ENCODE results near the gene LAMA2. TPM values are rescaled to one million over a fixed set of nuclear protein-coding genes. Genes with fewer than 3 reads are reported as not detected.

LAMA2 gene
- polyA plus RNA-seq, 1 of the 3 experiments (the other 2 are of a cell fraction), result 0.92 TPM

DNA sequence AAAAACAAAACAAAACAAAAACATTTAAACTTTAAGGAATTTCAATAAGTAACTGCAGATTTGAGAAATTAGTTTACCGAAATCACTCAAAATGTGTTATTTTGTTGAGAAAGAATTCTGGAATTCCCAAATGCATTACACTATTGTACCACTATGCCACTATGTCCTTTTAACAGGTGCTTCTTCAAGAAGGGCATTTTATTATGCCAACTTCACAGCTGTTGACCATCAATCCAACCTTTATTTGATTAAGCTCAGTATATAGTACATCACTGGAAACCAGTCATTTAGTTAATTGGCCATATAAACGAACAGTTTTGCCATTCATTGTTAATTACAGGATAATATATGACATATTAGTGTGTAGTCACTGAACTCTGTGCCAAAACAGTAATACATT lies 605.4 kb downstream of the LAMA2 start:
- no peak overlapping the region for H3K4me2 ChIP-seq
- H3K4me3 ChIP-seq (ENCODE audit: low read depth in 2 of 2, low read length in 1 of 2), result no peak overlapping the region
- 41% methylated on average over 2 of the region's 2 CpGs for WGBS (ENCODE audit: low lambda C conversion rate)
- no peaks in the 10 kb centered on the region for H3K79me2 ChIP-seq (ENCODE audit: insufficient read depth)
- no peak overlapping the region for H2AFZ ChIP-seq (ENCODE audit: low read depth)
- ChIA-PET CTCF (interaction anchor here (0.9 kb wide), 1 partner anchor 12 kb away, joined by 3 read pairs; no protein-coding TSS in a partner anchor), POLR2A (no interaction called here)
- H3K9me2 ChIP-seq, result no peaks in the 10 kb centered on the region; the same call in 1 of the 2 replicates
- DNase-seq, result no peak
- H3K27ac ChIP-seq (ENCODE audit: low read depth in 2 of 2, low read length in 1 of 2), result peak overlapping the region in 1 of 2 experiments; percentile 100; a peak in 1 of 4 replicates
- H3K9me3 ChIP-seq, result no peaks in the 10 kb centered on the region; the same call in 1 of the 2 replicates
- H3K36me3 ChIP-seq (replicated peaks in 1 of 2; ENCODE audit: control insufficient read depth in 1 of 2, insufficient read depth in 2 of 2, low read length in 1 of 2), result no peaks in the 10 kb centered on the region
- TF ChIP-seq, protein P1, sequence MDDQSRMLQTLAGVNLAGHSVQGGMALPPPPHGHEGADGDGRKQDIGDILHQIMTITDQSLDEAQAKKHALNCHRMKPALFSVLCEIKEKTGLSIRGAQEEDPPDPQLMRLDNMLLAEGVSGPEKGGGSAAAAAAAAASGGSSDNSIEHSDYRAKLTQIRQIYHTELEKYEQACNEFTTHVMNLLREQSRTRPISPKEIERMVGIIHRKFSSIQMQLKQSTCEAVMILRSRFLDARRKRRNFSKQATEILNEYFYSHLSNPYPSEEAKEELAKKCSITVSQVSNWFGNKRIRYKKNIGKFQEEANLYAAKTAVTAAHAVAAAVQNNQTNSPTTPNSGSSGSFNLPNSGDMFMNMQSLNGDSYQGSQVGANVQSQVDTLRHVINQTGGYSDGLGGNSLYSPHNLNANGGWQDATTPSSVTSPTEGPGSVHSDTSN (IDR thresholded peaks at IDR 0.05), result no peak
- TF ChIP-seq JUND (IDR thresholded peaks at IDR 0.05) (no peak), TCF12 (IDR thresholded peaks at IDR 0.05) (no peak), NFIC (IDR thresholded peaks at IDR 0.05; ENCODE audit: borderline replicate concordance) (no peak)
- H3K9ac ChIP-seq, result no peak overlapping the region
- H3K4me1 ChIP-seq (ENCODE audit: control insufficient read depth in 1 of 2, insufficient read depth in 2 of 2, low read depth in 1 of 2, low read length in 1 of 2), result peaks cover 2 to 37% of the 10 kb centered on the region in 2 experiments
- H4K20me1 ChIP-seq (ENCODE audit: insufficient read depth), result no peaks in the 10 kb centered on the region
- H3F3A ChIP-seq (replicated peaks; ENCODE audit: insufficient read depth), result peaks cover 43% of the 10 kb centered on the region
- no peaks in the 10 kb centered on the region for H3K27me3 ChIP-seq (ENCODE audit: insufficient read depth)

DNA sequence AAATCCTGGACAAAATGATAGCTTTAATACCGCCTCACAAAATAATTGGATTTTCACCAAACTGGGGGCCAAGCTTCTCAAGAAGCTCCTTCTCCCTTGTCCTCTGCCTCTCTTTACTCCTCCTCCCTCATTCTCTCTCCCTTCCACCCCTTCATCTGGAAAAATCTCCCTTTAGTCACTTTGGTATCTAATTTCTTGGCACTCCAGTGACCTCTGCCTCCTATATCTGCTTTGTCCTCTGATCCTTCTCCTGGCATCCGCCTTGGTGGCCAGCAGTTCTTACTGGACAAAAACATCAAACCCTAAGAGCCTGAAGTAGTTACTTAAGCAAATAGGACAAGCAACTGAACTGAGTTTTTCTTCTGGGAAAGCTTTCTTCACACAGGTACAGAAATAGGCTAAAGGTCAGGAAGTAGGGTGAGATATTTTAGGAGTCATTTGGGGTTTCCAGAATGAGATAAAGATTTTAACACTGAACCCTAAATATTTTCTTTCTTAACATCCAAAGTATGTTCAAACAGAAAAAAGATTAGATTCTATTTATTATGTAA lies 606.4 kb downstream of the LAMA2 start:
- POLR2A ChIA-PET, result no interaction called here
- H3K79me2 ChIP-seq (ENCODE audit: insufficient read depth), result no peaks in the 10 kb centered on the region
- no peaks in the 10 kb centered on the region for H3K9me2 ChIP-seq
- no peaks in the 10 kb centered on the region for H3K27me3 ChIP-seq (ENCODE audit: insufficient read depth)
- DNase-seq, result no peak
- peak overlapping the region; percentile 58; the same call in 1 of the 2 replicates for H2AFZ ChIP-seq (ENCODE audit: low read depth)
- no peaks in the 10 kb centered on the region for H3K36me3 ChIP-seq (replicated peaks in 1 of 2; ENCODE audit: control insufficient read depth in 1 of 2, insufficient read depth in 2 of 2, low read length in 1 of 2)
- peak overlapping the region; percentile 87; the same call in 1 of the 2 replicates for H3K9ac ChIP-seq
- no peaks in the 10 kb centered on the region; the same call in 1 of the 2 replicates for H3K9me3 ChIP-seq
- H4K20me1 ChIP-seq (ENCODE audit: insufficient read depth), result no peaks in the 10 kb centered on the region
- peaks cover 53% of the 10 kb centered on the region for H3F3A ChIP-seq (replicated peaks; ENCODE audit: insufficient read depth)
- TF ChIP-seq TEAD4 (IDR thresholded peaks at IDR 0.05; ENCODE audit: borderline replicate concordance, insufficient read depth), result no peak
- no peak for TF ChIP-seq EZH2phosphoT487 (IDR thresholded peaks at IDR 0.05; ENCODE audit: borderline replicate concordance, low read depth)
- no peak for TF ChIP-seq RFX5 (IDR thresholded peaks at IDR 0.05; ENCODE audit: low read length)
- TF ChIP-seq ELF1 (IDR thresholded peaks at IDR 0.05), result no peak
- no peak for TF ChIP-seq CHD2 (IDR thresholded peaks at IDR 0.05; ENCODE audit: low read length, partially characterized antibody)
- no peak for TF ChIP-seq SMC3 (IDR thresholded peaks at IDR 0.05; ENCODE audit: low read depth, low read length)
- TF ChIP-seq TCF12 (IDR thresholded peaks at IDR 0.05), result no peak
- TF ChIP-seq, protein P2, sequence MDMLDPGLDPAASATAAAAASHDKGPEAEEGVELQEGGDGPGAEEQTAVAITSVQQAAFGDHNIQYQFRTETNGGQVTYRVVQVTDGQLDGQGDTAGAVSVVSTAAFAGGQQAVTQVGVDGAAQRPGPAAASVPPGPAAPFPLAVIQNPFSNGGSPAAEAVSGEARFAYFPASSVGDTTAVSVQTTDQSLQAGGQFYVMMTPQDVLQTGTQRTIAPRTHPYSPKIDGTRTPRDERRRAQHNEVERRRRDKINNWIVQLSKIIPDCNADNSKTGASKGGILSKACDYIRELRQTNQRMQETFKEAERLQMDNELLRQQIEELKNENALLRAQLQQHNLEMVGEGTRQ (IDR thresholded peaks at IDR 0.05; ENCODE audit: borderline replicate concordance, low read depth, low read length), result no peak
- no peak for TF ChIP-seq NFIC (IDR thresholded peaks at IDR 0.05; ENCODE audit: borderline replicate concordance)
- TF ChIP-seq, protein P1 (IDR thresholded peaks at IDR 0.05), result no peak
- no peak for TF ChIP-seq FOSL2 (IDR thresholded peaks at IDR 0.05; ENCODE audit: borderline replicate concordance, low read depth)
- no peak for TF ChIP-seq RAD21 (IDR thresholded peaks at IDR 0.05; ENCODE audit: low read length)
- TF ChIP-seq, protein P3, sequence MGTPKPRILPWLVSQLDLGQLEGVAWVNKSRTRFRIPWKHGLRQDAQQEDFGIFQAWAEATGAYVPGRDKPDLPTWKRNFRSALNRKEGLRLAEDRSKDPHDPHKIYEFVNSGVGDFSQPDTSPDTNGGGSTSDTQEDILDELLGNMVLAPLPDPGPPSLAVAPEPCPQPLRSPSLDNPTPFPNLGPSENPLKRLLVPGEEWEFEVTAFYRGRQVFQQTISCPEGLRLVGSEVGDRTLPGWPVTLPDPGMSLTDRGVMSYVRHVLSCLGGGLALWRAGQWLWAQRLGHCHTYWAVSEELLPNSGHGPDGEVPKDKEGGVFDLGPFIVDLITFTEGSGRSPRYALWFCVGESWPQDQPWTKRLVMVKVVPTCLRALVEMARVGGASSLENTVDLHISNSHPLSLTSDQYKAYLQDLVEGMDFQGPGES (IDR thresholded peaks at IDR 0.05; ENCODE audit: low read depth, low read length), result no peak
- TF ChIP-seq, protein P4, sequence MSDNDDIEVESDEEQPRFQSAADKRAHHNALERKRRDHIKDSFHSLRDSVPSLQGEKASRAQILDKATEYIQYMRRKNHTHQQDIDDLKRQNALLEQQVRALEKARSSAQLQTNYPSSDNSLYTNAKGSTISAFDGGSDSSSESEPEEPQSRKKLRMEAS (IDR thresholded peaks at IDR 0.05; ENCODE audit: low read depth), result no peak
- peaks cover 2 to 45% of the 10 kb centered on the region in 2 experiments for H3K4me1 ChIP-seq (ENCODE audit: control insufficient read depth in 1 of 2, insufficient read depth in 2 of 2, low read depth in 1 of 2, low read length in 1 of 2)
- no peak overlapping the region for H3K4me3 ChIP-seq (ENCODE audit: low read depth in 2 of 2, low read length in 1 of 2)
- CTCF ChIA-PET, result interaction anchor here (0.9 to 1.4 kb wide), 2 partner anchors 10 to 11 kb away, joined by 3 read pairs; no protein-coding TSS in a partner anchor
- peak overlapping the region; percentile 90 to 100; a peak in 3 of 4 replicates for H3K27ac ChIP-seq (ENCODE audit: low read depth in 2 of 2, low read length in 1 of 2)
- WGBS (ENCODE audit: low lambda C conversion rate), result 88% methylated on average over 2 of the region's 2 CpGs
- peak overlapping the region; percentile 66 for H3K4me2 ChIP-seq

All from SK-N-SH (cell line).